ENCODE results near the gene SOX13.
A peak's percentile ranks its signal among the peaks of the same experiment; 100 is the strongest.
"Not testable (repeated sequence)": the region's sequence is repeated elsewhere in the genome, so short reads cannot be mapped to it uniquely, and the experiment has no call there.

Gene SOX13

DNA sequence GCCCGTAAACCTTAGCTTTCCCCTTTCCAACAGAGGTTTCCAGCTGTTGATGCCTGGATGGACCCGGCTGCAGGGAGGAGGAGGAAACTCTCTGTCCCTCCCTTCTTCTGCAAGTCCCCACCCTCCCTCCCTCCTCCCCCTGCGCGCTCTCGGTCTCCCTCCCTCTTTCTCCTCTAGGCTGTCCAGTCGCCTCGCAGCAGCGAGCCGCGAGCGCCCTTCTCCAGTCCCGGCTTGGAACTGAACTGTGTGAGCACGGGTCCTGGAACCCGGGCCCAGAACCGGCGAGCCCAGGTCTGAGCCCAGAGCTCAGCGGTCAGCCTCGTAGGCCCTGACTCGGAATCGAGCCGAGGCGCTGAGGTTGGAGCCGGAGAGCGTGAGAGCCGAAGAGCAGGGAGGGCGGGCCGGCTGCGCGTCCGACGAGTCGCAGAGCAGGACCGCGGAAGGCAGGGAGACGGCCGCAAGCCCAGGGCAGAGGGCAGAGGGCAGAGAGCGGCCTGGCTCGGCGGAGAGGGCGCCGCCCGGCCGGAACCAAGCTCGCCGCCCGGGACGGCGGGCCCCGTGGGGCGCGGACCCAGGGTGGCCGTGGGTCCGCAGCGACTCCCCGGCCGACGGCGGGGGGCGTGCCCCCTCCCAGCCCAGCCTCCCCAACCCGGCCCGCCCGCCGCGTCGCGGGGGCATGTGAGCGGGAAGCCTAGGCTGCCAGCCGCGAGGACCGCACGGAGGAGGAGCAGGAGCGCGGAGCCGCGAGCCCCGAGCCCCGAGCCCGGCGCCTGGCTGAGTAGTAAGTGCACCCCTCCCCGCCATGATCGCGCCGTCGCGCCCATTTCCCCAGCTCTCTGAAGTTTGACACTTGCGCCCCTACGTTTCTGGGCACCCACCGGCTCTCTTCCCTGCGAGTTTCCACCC lies at the start of gene SOX13:
Gene SOX13 (plus strand): TSS at position 185 of the 906 bp plus-strand sequence. CDS start 39,801 bp downstream, outside the sequence.
- DNase-seq, result peak; percentile 16

DNA sequence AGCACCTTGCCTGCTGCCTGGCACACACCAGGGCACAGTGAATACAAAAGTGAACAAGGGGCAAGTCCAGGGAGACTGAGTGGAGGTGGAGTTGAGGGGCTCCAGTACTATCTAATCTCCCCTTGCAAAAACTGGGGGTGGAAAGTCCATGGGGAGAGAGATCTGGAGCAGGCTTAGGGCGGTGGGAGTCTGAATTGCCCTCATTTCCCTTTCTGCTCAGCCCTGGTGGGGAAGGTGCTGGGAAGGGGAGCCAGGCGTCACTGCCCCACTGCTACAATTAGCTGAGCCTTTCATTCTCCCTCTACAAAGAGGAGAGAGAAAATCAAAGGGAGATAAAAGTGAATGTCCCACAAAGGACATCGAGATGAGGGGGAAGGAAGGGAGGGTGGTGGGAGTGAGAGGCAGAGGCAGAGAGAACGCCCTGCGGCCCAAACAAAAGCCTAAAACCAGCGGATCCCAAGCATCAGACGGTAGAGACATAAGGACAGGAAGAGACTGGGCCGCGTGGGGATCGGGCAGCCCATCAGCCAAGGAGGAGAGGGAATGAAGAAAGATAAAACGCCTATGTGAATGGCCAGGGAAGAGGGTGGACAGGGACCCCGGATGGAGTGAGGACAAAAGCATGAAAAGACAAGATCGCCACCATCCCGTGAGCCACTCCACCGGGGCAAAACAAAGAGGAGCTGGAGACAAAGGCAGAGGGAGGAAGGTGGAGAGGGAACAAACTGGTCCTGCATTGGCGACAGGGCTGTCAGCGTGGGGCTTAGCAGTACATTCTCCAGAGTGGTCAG lies 46.8 kb upstream of the SOX13 start:
- DNase-seq, result no peak

DNA sequence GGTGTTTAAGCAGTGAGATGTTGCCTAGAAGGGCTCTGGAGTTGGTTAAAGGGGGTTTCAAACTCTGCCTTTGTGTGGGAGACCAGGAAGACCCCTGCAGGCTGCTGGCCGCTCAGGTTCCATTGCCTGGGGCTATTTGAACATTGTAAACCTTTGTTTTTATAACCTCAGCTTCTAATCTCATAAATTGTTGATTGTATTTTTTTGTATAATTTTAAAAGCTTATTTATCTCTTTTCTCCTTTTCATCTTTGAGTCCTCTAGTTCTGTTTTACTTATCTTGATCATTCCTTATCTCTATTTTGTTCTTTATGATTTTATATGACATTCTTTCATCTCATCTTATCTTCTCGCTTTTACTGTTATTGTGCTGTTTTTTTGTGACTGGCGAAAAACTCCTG lies 45.5 kb upstream of the SOX13 start:
- DNase-seq, result no peak

DNA sequence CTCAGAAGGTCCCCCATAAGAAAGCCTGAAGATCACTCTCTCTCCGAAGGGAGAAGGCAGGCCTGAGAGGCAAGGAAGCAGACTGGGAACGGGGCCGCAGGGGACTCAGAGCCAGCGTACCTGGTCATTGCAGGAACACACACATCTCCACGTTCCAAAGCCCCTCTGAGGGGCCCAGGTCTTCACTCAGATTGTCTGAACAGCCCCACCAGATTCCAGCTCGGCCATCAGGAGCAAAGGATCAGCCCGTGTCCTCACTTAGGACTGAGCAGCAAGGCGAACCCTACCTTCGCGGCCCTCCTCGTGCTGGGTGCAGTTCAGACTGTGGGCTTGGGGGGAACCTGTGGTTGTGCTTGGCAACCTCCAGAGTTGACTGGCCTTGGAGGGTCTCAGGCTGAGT lies 43.9 kb upstream of the SOX13 start:
- no peak for DNase-seq

DNA sequence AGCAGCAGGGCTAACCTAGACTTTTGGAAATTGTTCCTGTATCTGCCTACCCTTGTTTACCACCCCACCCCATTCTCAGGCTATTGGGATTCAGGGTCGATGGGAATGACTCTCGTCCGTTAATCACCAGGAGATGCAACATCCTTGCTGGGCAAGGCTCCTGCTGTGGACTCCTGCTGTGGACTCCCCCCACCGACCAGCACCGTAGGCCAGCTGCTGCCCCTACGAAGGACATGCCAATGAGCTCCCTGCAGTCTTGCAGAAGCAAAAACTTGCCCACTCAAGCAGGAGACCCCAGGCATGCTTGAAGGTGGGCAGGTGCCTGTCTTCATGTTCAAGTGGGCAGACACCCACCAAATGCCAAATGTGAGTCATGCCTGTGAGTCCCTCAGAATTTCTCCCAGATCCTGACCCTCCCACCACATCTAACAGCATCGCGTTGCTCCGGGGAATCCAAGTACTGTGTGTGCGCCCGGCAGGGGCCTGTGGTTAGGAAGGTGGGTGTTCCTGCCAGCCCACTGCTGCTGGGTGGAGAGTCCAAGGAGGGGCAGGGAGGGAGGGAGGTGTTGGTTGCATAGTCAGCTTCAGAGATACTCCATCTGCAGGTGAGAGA lies 41.7 kb upstream of the SOX13 start:
- DNase-seq, result no peak

DNA sequence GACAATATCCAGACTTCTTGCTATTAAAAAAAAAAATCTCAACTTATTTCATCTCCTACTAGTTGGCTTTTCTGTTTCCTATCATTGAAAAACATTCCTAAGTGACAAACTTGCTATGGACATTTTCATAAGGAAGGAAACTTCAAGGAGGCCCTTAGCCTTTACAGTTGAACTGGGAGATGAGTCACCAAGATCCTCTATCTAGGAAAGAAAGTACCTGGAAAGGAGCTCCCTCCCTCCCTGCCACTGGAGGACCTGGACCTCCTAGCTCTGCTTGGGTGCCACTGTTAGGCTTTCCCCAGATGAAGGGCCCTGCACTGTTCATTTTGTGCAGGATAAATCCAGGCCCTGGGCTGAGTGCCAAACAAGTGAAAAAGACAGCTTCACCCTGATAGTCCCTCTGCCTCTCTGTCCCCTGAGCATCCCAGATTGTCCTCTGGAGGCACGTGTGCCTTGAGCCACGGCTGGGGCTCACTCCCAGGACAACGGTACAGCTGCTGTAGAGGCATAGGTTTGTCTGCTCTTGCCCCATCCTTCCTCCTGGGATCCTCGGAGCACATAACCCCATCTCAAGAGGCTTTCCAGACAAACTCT lies 40.2 kb upstream of the SOX13 start:
- DNase-seq, result no peak

DNA sequence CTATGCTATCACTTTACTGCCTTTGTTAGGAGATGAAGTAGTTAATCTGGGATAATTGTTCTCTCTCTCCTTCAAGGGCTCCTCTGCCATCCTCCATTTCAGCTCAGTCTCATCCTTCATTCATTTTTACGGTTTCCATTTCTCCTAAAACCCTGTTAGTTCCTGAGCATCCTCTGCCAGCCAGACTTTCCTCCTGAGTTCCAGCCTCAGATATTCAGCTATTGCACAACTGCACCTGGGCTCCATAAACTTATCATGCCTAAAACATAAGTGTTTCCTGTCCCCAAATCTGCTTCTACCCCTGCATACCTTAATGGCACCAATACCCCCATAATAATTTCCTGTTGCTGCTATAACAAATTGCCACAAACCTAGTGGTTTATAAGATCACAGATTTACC lies 39.6 kb upstream of the SOX13 start:
- no peak for DNase-seq

DNA sequence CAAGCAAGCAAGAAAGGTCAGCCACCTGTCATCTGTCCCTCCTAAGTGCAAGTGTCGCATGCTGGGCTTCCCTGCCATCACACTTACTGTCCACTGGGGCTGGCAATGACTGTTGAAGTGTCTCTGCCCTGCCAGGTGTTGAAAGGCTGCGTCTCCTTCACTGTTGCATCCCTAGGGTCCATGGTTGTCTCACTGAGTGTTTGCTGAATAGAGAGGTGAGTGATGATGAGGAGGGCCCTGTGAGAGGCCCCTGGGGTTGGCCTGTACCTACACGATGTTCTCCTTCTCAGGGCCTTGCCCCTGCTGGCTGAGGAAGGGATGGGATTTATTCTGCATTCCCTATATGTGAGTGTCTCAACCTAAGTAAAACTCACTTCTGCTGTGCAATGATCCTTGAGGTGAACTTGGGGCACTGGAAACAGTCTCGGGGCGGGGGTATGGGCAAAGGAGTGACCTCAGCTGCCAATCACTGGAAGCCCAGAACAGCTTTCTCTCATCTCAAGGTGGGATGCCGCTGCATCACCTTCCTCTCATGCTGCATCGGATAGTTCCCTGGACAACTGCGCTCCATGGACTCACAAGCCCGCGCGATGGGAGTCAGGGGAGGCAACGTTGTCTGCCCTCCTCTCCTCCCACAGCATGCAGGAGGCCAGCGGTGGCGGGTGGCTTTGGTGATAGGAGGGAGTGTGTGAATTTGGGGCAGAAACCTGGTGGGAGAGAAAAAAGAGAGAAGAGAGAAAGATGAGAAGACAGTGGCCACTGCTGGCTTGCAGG lies 35.8 kb upstream of the SOX13 start:
- no peak for DNase-seq

DNA sequence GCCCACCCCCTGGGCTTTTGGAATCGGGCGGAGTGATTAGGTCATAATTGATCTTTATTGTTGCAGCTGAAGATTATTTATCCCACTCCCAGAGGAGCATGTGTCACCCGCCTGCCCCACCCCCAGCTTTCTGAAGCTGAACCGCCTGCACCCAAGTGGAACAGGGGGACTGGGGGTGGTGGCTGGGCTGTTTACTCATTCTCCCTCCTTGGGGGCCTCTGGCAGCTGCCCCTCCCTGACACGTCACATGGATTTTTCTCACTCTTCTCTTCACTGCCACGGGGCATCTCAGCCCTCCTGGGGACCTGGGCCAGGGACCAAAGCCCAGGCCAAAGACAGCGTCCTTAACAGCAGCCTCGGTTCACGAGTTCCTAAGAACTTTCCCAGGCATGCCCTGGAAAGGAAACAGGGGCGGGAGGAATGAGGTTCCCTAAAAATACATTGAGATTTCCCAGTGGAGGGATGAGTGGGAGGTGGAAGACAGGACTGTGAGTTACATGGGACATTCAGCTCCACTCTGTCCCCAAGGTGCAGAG lies 31.6 kb upstream of the SOX13 start:
- no peak for DNase-seq

DNA sequence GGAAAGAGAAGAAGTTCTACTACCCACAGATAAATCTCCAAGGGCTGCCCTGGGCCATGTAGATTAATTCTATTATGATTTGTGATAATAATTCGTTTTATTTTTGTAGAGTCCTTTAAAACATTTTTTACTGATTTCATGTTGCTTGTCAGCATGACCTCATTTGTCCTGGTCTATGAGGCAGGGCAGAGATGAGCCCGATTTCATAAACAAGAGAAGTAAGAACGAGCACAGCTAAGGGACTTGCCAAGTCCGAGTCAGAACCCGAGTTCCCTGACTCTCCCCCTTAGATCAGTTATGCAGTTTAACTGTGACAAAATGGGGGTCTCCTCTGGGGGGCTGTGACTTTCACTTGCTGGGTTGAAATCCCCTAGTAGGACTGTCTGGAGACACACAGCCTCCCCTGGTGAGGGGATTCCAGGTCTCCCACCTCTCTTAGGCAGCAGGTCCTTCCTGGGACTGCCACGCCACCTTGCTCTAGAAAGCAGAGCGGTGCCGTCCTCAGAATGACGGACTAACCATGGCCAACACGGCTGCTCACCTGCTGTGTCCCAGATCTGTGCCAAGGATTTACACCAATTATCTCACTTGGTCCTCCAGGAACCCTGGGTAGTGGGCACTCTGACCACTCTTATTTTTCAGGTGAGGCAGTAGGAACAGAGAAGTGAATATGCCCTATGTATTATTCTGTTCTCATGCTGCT lies 31.0 kb upstream of the SOX13 start:
- no peak for DNase-seq

DNA sequence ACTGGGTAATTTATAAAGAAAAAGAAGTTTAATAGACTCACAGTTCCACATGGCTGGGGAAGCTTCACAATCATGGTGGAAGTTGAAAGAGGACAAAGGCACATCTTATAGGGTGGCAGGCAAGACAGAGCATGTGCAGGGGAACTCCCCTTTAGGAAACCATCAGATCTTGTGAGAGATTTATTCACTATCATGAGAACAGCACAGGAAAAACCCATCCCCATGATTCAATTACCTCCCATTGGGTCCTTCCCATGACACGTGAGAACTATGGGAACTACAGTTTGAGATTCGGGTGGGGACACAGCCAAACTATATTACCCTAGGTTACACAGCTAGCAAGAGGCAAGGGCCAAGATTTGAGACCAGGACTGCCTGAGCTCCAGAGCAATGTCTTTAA lies 30.4 kb upstream of the SOX13 start:
- DNase-seq, result no peak

DNA sequence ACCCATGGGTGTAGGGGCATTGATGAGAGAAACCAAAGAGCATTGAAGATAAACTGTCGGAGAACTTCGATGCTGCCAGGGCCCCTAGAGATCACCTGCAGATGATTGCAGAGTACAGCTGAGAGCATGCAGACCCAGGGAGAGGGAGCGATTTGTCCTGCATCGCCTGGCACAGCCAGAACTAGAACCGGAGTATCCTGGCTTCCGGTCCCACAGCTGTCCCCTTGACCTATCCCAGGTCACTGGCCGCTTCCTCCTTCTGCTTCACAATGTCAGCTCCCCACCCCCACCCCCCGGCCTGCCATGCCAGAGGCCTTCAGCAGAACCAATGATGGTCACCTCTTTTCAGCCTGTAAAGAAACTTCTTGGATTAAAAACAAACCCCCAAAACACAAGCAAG lies 29.2 kb upstream of the SOX13 start:
- no peak for DNase-seq

DNA sequence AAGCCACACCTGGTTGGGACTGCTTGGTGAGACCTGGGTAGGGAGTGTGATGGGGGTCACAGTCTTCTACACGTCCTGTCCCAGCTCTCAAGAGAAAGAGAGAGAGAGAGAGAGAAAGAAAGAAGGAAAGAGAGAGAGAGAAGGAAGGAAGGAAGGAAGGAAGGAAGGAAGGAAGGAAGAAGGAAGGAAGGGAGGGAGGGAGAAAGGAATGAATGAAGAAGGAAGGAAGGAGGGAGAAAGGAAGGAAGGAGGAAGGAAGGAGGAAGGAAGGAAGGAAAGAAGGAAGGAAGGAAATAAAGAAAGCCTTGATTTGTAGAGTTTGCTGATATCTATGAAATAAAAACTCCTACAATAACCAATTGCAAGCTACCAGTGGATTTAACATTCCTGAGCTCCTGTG lies 28.5 kb upstream of the SOX13 start:
- no peak for DNase-seq

DNA sequence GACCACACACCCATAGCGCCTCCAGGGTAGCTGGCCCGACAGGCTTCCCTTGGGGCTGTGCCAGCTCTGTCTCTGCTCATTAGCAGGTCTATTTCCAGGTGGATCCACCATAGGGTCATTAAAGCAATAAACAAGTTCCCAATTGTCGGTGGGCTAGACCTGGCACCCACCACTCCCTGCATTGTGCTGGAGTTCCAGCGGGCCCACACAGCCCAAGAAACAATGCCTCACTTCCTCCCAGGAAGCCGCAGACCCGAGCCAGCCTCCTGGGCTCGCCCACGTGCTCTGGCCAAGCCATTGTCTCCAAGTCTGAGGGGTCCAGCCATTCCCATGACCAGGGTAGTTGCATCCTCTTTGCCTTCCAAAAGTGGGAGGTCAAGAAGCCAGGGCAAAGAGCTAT lies 27.5 kb upstream of the SOX13 start:
- no peak for DNase-seq

DNA sequence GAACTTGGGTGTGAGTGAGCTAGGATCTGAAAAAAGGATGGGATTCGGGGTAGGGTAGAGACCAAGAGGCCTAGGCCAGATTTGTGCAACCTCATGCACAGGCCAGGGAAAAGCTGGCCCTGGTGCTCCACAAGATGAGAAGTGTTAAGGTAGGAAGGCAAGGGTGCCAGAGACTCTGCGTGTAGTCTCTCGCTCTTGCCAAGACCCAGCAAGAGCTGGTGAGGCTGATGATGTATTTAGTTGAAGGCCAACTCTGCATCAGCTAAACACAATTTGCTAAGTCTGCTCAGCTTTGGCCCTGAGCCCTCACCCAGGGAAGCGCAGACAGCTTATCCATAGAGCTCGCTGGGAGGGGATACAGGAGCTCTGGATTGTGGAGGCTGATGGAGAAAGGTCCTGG lies 26.6 kb upstream of the SOX13 start:
- DNase-seq, result no peak

DNA sequence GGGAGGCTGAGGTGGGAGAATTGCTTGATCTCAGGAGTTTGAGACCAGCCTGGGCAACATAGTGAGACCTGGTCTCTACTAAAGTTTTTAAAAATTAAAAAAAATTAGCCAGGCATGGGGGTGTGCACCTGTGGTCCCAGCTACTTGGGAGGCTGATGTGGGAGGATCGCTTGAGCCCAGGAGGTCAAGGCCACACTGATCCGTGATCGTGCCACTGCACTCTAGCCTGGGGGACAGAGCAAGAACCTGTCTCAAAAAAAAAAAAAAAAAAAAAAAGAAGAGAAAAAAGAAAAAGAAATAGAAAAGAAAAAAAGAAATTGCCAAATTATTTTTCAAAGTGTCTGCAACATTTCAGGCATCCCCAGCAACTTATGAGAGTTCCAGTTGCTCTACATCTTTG lies 24.1 kb upstream of the SOX13 start:
- not testable (repeated sequence) for DNase-seq

DNA sequence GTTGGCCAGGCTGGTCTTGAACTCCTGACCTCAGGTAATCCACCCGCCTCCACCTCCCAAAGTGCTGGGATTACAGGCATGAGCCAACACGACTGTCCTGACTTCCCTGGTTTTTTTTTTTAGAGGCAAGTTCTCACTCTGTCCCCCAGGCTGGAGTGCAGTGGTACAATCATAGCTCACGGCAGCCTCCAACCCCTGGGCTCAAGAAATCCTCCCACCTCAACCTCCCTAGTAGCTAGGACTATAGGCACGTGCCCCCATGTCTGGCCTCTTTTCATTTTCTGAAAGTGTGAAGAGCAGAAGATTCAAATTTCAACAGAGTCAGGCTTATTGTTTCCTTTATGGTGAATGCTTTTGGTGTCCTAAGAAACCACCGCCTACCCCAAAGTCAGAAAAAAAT lies 21.7 kb upstream of the SOX13 start:
- DNase-seq, result no peak

DNA sequence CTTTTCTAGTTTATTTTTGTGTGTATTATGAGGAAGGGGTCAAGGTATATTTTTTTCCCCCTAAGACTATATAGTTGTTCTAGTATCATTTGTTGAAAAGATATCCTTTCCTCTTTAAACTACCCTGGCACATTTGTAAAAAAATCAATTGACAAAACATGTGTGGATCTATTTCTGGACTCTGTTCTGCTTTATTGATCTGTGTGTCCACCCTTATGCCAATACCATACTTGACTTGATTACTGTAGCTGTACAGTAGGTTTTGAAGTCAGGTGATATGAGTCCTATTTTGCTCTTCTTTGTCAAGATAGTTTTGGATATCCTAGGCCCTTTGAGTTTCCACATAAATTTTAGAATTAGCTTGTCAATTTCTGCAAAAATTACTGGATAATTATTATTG lies 21.2 kb upstream of the SOX13 start:
- no peak for DNase-seq

DNA sequence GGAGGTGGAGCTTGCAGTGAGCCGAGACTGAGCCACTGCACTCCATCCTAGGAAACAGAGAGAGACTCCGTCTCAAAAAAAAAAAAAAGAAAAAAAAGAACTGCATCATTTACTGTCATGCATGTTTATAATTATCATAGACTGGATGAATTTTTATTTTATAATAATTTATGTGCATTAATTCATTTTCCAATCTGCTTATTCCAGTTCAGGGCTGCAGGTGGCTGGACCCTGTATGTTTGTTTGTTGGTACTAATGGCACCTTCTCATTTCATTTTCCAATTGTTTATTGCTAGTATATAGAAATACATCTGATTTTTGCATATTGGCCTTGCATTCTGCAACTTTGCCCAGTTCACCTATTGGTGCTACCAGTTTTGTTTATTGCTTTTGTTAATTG lies 19.0 kb upstream of the SOX13 start:
- DNase-seq, result no peak

DNA sequence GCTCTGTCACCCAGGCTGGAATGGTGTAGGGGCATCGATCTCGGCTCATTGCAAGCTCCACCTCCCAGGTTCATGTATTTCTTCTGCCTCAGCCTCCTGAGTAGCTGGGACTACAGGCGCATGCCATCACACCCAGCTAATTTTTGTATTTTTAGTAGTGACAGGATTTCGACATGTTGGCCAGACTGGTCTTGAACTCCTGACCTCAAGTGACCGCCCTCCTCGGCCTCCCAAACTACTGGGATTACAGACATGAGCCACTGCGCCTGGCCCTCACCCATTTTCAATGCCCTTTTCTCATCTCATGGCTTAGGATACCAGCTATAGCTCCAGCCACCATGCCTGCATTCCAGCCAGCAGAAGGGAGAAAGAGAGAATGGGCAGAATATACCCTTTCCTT lies 12.9 kb upstream of the SOX13 start:
- DNase-seq, result no peak

DNA sequence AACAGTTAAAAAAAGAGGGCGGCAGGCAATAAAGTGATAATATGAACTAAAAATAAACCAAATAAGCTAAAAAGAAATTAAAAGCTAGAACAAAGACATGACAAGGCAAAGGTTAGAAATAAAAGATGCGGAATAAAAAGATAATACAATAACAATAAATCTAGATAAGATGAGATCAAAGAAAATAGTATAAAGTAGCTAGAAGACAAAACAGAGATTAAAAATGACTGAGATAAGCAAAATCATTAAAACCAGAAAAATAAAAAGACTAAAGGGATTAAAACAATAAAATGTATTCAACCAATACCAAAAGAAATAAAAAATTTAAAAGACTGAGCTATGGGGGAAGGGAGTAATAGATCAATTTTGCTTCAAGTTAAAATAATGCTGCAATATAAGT lies 10.8 kb upstream of the SOX13 start:
- DNase-seq, result no peak

All from KG1 (cell line).